Upper lobe of right lung (tissue), 1 donor: ENCODE results near the gene SNX5. TPM values are rescaled to one million over a fixed set of nuclear protein-coding genes. Genes with fewer than 3 reads are reported as not detected.

Source experiments
- ATAC-seq: fragments of 200-7000 bp; cut with Tn5 transposase; one replicate; pipeline ENCODE4 v1.9.1; 2020; ENCODE audit warnings: mild to moderate bottlenecking, moderate library complexity
- DNase-seq: peaks from one replicate; pipeline ENCODE4 v3.0.0-alpha.2; 2020
- H3K27ac ChIP-seq: fragments of 200-600 bp; one replicate; pipeline ENCODE4 v1.8.0; 2022
- H3K27me3 ChIP-seq: fragments of 200-600 bp; one replicate; pipeline ENCODE4 v1.8.0; 2022; ENCODE audit warnings: mild to moderate bottlenecking
- H3K36me3 ChIP-seq: fragments of 200-600 bp; one replicate; pipeline ENCODE4 v1.8.0; 2022
- H3K4me1 ChIP-seq: fragments of 200-600 bp; one replicate; pipeline ENCODE4 v1.8.0; 2022
- H3K4me3 ChIP-seq: fragments of 200-600 bp; one replicate; pipeline ENCODE4 v1.8.0; 2022; ENCODE audit warnings: mild to moderate bottlenecking
- H3K9me3 ChIP-seq: fragments of 200-600 bp; one replicate; pipeline ENCODE4 v1.8.0; 2022
- intact Hi-C: fragments of 100-400 bp; cut with DNase I; formaldehyde crosslinking; loops from one replicate; pipeline ENCODE4 v1.11.0; 2022
- total RNA-seq: library from RNA; stranded (reverse); fragmentation: NEBNext Ultra II Directional; extraction: Animal tissue kit (Norgen Biotek cat#: 25700); gene quantifications from one replicate; pipeline ENCODE4 v1.2.1, GENCODE V29; 2021
- TF ChIP-seq, protein P1 (sequence below): fragments of 200-600 bp; IDR thresholded peaks from one replicate; pipeline ENCODE4 v1.8.0; 2022; ENCODE audit warnings: antibody characterized with exemption
- donor health status: DM: no; HTN: yes; CAD: no; lungs with severe emphysema.

Gene SNX5
- total RNA-seq, 1 donor from 2014 or later = 86.6 TPM

DNA sequence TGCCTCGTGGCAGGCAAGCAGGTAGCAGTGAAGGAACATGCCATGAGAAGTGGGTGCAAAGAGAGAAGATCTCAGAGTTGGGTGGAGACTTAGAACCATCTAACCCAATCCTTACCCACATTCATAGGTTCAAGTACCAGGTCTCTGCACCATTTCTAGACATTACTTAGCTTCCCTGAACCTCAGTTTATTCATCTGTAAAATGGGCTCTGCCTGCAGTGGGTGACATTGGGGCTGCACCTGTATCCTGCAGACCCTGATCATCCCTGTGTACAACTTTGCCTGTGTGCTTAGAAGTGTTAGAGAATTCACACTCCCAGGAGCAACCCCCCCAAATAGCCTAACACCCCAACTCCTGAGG, 42.7 kb downstream of the SNX5 start:
- H3K9me3 ChIP-seq = no peaks in the 10 kb centered on the region
- no peak overlapping the region for H3K4me3 ChIP-seq
- TF ChIP-seq, protein P1, sequence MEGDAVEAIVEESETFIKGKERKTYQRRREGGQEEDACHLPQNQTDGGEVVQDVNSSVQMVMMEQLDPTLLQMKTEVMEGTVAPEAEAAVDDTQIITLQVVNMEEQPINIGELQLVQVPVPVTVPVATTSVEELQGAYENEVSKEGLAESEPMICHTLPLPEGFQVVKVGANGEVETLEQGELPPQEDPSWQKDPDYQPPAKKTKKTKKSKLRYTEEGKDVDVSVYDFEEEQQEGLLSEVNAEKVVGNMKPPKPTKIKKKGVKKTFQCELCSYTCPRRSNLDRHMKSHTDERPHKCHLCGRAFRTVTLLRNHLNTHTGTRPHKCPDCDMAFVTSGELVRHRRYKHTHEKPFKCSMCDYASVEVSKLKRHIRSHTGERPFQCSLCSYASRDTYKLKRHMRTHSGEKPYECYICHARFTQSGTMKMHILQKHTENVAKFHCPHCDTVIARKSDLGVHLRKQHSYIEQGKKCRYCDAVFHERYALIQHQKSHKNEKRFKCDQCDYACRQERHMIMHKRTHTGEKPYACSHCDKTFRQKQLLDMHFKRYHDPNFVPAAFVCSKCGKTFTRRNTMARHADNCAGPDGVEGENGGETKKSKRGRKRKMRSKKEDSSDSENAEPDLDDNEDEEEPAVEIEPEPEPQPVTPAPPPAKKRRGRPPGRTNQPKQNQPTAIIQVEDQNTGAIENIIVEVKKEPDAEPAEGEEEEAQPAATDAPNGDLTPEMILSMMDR = no peak
- DNase-seq (no peak), ATAC-seq (no peak)
- intact Hi-C loops = no loop called here
- no peaks in the 10 kb centered on the region for H3K4me1 ChIP-seq
- H3K27ac ChIP-seq = no peak overlapping the region
- H3K27me3 ChIP-seq = no peaks in the 10 kb centered on the region
- no peaks in the 10 kb centered on the region for H3K36me3 ChIP-seq

DNA sequence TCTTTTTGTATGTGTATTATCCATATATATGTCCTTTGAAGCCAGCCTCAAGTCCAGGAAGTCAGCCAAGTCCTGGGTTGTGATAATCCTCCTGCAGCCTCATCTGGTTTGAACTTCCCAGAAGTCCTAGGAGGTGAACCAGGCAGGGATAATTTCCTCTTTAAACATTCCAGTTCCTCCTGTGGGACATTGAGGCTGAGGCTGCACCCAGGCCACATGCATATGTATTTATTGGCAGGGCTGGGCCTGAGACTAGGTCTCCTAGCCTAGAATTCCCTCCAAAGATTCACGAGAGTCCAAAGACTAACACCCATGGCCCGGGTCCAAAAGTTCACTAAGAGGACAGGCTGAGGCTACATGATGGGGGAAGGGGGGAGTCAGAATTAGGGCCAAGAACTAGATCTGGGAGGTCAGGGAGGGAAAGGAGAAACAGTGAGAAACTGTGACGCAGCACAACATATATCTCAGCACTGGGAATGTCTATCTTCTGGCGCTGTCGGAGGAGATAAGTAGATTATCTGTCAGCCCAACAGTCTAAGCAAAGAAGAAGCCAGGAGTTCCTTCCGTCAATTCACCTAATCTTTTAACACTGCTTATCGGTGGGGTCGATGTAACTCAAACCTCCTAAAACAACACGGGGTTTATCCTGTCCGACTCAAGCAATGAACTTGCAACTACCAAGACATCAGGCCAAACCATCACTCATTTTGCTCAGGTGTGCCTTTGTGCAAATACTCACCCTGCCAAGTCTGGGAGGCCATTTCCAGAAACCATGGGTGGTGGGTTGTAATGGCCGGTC, 43.3 kb downstream of the SNX5 start:
- Histone ChIP-seq H3K27ac (no peak overlapping the region), H3K9me3 (no peaks in the 10 kb centered on the region), H3K36me3 (no peaks in the 10 kb centered on the region), H3K4me1 (no peaks in the 10 kb centered on the region), H3K27me3 (no peaks in the 10 kb centered on the region), H3K4me3 (no peak overlapping the region)
- ATAC-seq (no peak), DNase-seq (no peak)
- TF ChIP-seq, protein P1 = no peak
- intact Hi-C loops = no loop called here

DNA sequence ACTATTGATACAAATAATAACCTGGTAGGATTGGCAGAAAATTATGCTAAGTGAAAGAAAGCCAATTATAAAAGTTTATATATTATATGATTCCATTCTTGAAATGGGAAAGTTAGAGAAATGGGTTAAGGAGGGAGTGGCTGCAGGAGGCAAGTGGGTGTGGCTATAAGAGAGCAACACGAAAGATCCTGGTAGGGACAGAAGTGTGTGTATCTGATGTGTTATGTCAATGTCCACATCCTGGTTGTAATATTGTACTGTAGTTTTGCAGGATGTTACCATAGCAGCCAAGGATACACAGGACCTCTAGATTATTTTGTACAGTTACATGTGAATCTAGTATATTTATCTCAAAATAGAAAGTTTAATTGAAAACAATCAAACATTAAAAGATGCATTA, 46.8 kb downstream of the SNX5 start:
- no peak overlapping the region for H3K4me3 ChIP-seq
- intact Hi-C loops = no loop called here
- H3K27me3 ChIP-seq = no peaks in the 10 kb centered on the region
- H3K36me3 ChIP-seq = no peaks in the 10 kb centered on the region
- DNase-seq (no peak), ATAC-seq (no peak)
- TF ChIP-seq, protein P1 = no peak
- H3K27ac ChIP-seq = no peak overlapping the region
- no peaks in the 10 kb centered on the region for H3K9me3 ChIP-seq
- H3K4me1 ChIP-seq = no peaks in the 10 kb centered on the region

DNA sequence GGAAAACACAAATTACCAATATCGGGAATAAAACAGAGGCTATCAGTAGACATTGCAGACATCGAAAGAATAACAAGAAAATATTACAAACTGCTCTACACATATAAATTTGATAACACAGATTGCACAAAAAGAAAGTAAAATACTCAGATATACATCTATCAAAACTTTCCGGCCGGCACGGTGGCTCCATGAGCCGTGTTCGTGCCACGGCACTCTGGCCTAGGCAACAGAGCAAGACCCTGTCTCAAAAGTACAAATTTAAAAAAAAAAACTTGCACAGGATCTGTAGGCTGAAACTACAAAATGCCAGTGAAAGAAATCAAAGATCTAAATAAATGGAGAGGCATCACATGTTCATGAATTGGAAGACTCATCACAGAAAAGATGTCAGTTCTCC, 49.4 kb downstream of the SNX5 start:
- no peak for DNase-seq
- Histone ChIP-seq H3K4me1 (no peaks in the 10 kb centered on the region), H3K27me3 (no peaks in the 10 kb centered on the region), H3K36me3 (no peaks in the 10 kb centered on the region), H3K4me3 (no peak overlapping the region), H3K27ac (no peak overlapping the region), H3K9me3 (no peaks in the 10 kb centered on the region)
- TF ChIP-seq, protein P1 = no peak
- intact Hi-C loops = no loop called here
- no peak for ATAC-seq

DNA sequence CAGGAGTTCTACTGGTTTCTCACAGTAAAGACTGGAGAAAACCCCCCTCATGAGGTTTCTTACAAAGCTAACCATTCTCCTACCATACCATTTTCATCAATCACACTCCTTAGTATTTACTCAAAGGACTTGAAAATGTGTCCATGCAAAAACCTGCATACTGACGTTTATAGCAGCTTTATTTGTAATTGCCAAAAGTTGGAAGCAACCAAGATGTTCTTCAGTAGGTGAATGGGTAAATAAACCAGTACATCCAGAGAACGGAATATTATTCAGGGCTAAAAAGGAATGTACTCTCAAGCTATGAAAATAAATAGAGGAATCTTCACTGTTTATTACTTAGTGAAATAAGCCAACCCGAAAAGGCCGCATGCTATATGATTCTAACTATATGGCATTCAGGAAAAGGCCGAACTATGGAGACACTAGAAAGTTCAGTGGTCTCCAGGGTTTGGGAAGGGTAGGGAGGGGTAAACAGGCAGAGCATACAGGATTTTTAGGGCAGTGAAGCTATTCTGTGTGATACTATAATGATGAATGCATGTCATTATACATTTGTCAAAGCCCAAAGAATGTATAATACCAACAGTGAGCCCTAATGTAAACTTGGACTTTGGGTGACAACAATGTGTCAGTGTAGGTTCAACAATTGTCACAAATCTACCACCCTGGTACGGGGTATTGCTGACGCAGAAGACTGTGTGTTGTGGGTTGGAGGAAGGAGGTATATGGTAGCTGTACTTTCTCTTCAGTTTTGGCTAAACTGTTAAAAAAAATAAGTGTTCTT, 50.6 kb downstream of the SNX5 start:
- no peak overlapping the region for H3K4me3 ChIP-seq
- TF ChIP-seq, protein P1 = no peak
- DNase-seq (no peak), ATAC-seq (no peak)
- H3K4me1 ChIP-seq = no peaks in the 10 kb centered on the region
- no peaks in the 10 kb centered on the region for H3K27me3 ChIP-seq
- H3K36me3 ChIP-seq = no peaks in the 10 kb centered on the region
- intact Hi-C loops = no loop called here
- H3K27ac ChIP-seq = no peak overlapping the region
- no peaks in the 10 kb centered on the region for H3K9me3 ChIP-seq
